Heart right ventricle (tissue), 16 donors: Measurements from ENCODE around the gene SLC22A6. TPM values are rescaled to one million over a fixed set of nuclear protein-coding genes. Genes with fewer than 3 reads are reported as not detected.

Source experiments
- ATAC-seq, 8 donors: fragments of 200-7000 bp; cut with Tn5 transposase; one replicate each; pipeline ENCODE4 v1.9.1; 2020; ENCODE audit warnings: mild to moderate bottlenecking in 8 of 8, moderate library complexity in 8 of 8, moderate number of reproducible peaks in 1 of 8
- DNase-seq, 2 donors: peaks; one replicate each; pipeline ENCODE4 v3.0.0-alpha.2; 2020
- H3K27ac ChIP-seq, 10 donors: fragments of 200-600 bp; sonication (generic) in 2 of 10; one replicate each; pipeline versions ENCODE4 v1.5.0 to v1.8.0; 2020 to 2022; ENCODE audit warnings: mild to moderate bottlenecking in 3 of 10
- H3K27me3 ChIP-seq, 7 donors: fragments of 200-600 bp; one replicate each; pipeline ENCODE4 v1.8.0; 2021 to 2022; ENCODE audit warnings: mild to moderate bottlenecking in 2 of 7
- H3K36me3 ChIP-seq, 9 donors: fragments of 200-600 bp; sonication (generic) in 1 of 9; one replicate each; pipeline versions ENCODE4 v1.5.0 to v1.8.0; 2020 to 2022; ENCODE audit warnings: mild to moderate bottlenecking in 2 of 9
- H3K4me1 ChIP-seq, 9 donors: fragments of 200-600 bp; sonication (generic) in 1 of 9; one replicate each; pipeline versions ENCODE4 v1.5.0 to v1.8.0; 2020 to 2022; ENCODE audit warnings: mild to moderate bottlenecking in 4 of 9
- H3K4me3 ChIP-seq, 10 donors: fragments of 200-600 bp; sonication (generic) in 2 of 10; one replicate each; pipeline versions ENCODE4 v1.5.0 to v1.8.0; 2020 to 2022; ENCODE audit warnings: mild to moderate bottlenecking in 7 of 10, moderate library complexity in 2 of 10
- H3K9me3 ChIP-seq, 11 donors: fragments of 200-600 bp in 10 of 11; sonication (generic) in 2 of 11; one replicate each; pipeline versions ENCODE4 v1.5.0 to v1.8.0; 2013 to 2022; ENCODE audit warnings: mild to moderate bottlenecking in 2 of 11, control low read depth in 1 of 11, moderate library complexity in 1 of 11
- WGBS, 2 donors: extraction: QIAGEN DNeasy Blood & Tissue Kit; methylation state at CpG; one replicate each; pipeline ENCODE4 v1.1.7; 2013; ENCODE audit warnings: inconsistent platforms in 1 of 2; 5-methylcytosine and 5-hydroxymethylcytosine counted together
- intact Hi-C, 10 donors: fragments of 100-400 bp; cut with DNase I; formaldehyde crosslinking; loops; one replicate each; pipeline versions ENCODE4 v1.11.1 to v1.14.2; 2022
- polyA plus RNA-seq, 2 donors: library from polyadenylated mRNA; stranded (reverse); fragments of 200-250 nt; gene quantifications; one replicate each; pipeline ENCODE4 v1.2.3, GENCODE V29; 2013
- total RNA-seq, 10 donors: library from RNA; stranded (reverse); fragmentation: NEBNext Ultra II Directional in 3 of 10; extraction: Animal tissue kit (Norgen Biotek cat#: 25700) in 3 of 10; gene quantifications; one replicate each; pipeline versions ENCODE4 v1.2.1 to v1.2.4, GENCODE V29; 2021 to 2023
- TF ChIP-seq, protein P1 (sequence below), 9 donors: fragments of 200-600 bp; sonication (generic) in 2 of 9; IDR thresholded peaks; one replicate each; pipeline versions ENCODE4 v1.5.0 to v1.8.0; 2021 to 2022; ENCODE audit warnings: antibody characterized with exemption in 9 of 9, mild to moderate bottlenecking in 5 of 9, moderate library complexity in 1 of 9
- donor health status: Arrhythmogenic right ventricular cardiomyopathy.
- donor health status: ischemic (EF 13 %, LVEDD 7.1; RV severe dilation, severe dysfunction).
- donor health status: healthy with polysubstance abuse.
- donor health status: DM: no; HTN: yes; CAD: no.
- donor health status: DM: no; HTN: no; CAD: no.
- donor health status: ischemic (EF 25% LVEDD 6.9; RV normal size, moderate dysfunction).
- donor health status: ischemic (EF 25% LVEDD 5.7; RV mildly dilated, moderate dysfunction).
- donor health status: healthy.
- donor health status: DM: yes; HTN: yes; CAD: no.
- donor health status: Ischemic cardiomyopathy.
- donor health status: ischemic (EF 35%, LVEDD 5.7; RV mildly dilated, moderate dysfunction).
- donor health status: nonischemic (EF 11% LVEDD 7.7; RV severe dilation, severe dysfunction).
- donor health status: DM: yes; HTN: yes; CAD: no.
- donor health status: PGD.
- donor health status: ischemic (EF 29% LVEDD 5.4; RV normal size, mild dysfunction).
- donor health status: nonischemic (EF 23%, LVEDD 6.1; RV moderate dilation, normal function).

Gene SLC22A6
- total and polyA plus RNA-seq, 12 donors, result not detected

DNA sequence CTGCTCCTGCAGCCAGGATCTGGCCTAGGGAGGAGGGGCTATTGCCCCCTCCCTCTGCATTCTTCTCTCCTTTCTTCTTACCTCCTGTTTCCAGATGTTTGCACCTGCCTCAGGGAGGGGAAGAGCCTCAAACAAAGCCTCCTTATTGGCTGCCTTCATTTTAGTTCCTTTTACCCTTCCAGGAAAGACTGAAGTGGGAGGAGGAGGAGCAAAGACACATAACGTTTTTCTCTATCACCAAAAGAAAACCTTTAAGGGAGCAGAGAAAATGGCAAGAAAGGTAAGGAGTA, 50.3 kb downstream of the SLC22A6 start:
- WGBS, 2 donors, result 36 to 40% methylated on average over 1 of the region's 1 CpG
- peaks cover 0 to 11% (median 0%) of the 10 kb centered on the region in 7 donors for H3K27me3 ChIP-seq
- H3K9me3 ChIP-seq, result no peaks in the 10 kb centered on the region
- no peak for DNase-seq
- no peak overlapping the region for H3K27ac ChIP-seq
- no peak overlapping the region for H3K4me3 ChIP-seq
- H3K36me3 ChIP-seq, result no peaks in the 10 kb centered on the region
- ATAC-seq, result no peak
- intact Hi-C loops, result no loop called here
- TF ChIP-seq, protein P1, sequence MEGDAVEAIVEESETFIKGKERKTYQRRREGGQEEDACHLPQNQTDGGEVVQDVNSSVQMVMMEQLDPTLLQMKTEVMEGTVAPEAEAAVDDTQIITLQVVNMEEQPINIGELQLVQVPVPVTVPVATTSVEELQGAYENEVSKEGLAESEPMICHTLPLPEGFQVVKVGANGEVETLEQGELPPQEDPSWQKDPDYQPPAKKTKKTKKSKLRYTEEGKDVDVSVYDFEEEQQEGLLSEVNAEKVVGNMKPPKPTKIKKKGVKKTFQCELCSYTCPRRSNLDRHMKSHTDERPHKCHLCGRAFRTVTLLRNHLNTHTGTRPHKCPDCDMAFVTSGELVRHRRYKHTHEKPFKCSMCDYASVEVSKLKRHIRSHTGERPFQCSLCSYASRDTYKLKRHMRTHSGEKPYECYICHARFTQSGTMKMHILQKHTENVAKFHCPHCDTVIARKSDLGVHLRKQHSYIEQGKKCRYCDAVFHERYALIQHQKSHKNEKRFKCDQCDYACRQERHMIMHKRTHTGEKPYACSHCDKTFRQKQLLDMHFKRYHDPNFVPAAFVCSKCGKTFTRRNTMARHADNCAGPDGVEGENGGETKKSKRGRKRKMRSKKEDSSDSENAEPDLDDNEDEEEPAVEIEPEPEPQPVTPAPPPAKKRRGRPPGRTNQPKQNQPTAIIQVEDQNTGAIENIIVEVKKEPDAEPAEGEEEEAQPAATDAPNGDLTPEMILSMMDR (IDR thresholded peaks at IDR 0.05), result no peak
- H3K4me1 ChIP-seq, result peaks cover 0 to 6% (median 0%) of the 10 kb centered on the region in 9 donors

DNA sequence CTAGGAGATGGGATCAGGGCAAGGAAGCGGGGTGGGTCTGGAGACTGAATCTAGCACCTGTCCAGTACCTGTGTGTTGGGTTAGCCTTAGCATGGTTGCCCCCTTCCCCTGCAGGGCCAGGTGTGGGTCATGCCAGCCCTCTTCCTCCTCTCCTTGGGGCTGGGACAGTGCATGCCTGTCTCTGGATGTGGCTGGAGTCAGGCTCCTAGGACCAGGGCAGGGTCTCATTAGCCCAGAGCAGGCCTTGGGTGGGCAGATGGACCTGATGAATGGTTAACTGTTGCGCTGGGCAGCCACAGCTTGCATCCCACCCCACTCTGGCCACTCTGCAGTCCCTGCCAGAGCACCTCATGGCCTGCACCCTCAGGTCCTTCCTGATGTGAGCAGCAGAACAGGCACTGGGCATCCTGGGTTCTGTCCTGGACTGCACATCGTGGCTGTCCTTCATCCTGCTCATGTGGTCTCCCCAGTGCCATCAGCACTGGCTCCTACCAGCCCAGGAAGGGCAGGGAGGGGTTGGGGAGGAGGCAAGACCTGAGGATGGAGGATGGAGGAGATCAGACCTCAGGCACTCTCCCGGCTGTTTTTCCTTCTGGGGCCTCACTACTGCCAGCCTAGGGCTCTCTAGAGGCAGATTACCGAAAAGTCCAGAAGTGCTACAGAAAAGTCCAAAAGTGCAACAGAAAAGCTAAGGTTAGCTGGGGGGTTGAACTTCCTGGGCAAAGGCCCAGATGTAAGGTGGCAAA, 50.8 kb downstream of the SLC22A6 start:
- TF ChIP-seq, protein P1 (IDR thresholded peaks at IDR 0.05), result no peak
- no peaks in the 10 kb centered on the region for H3K9me3 ChIP-seq
- intact Hi-C loops, result no loop called here
- no peak overlapping the region for H3K4me3 ChIP-seq
- H3K27me3 ChIP-seq, result peaks cover 0 to 16% (median 0%) of the 10 kb centered on the region in 7 donors
- H3K27ac ChIP-seq, result no peak overlapping the region
- ATAC-seq (no peak), DNase-seq (no peak)
- H3K36me3 ChIP-seq, result no peaks in the 10 kb centered on the region
- peaks cover 0 to 6% (median 0%) of the 10 kb centered on the region in 9 donors for H3K4me1 ChIP-seq
- WGBS, 2 donors, result 88 to 89% methylated on average over 5 of the region's 5 CpGs

DNA sequence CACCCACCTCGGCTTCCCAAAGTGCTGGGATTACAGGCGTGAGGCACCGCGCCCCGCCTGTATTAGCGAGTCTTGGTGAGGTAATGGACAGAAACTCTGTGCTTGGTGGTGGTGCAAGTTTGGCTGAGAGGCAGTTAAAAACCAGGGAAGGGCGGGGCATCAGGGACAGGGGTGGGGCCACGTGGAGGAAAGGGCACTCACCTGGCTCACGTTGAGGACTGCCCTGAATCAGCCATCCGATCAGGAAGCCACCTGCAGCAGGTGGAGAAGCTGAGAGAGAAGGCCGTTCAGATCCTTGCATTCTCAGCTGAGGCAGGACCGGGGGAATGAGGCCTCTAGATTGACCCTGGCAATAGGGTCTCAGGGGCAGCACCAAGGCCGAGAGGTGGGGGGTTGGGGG, 51.5 kb downstream of the SLC22A6 start:
- intact Hi-C loops, result no loop called here
- Histone ChIP-seq H3K36me3 (no peaks in the 10 kb centered on the region), H3K27ac (no peak overlapping the region), H3K27me3 (peaks cover 0 to 23% (median 0%) of the 10 kb centered on the region in 7 donors), H3K4me3 (no peak overlapping the region), H3K9me3 (no peaks in the 10 kb centered on the region), H3K4me1 (peaks cover 0 to 6% (median 0%) of the 10 kb centered on the region in 9 donors)
- TF ChIP-seq, protein P1 (IDR thresholded peaks at IDR 0.05), result no peak
- WGBS, 2 donors, result 85 to 86% methylated on average over 13 of the region's 13 CpGs
- ATAC-seq (no peak), DNase-seq (no peak)

DNA sequence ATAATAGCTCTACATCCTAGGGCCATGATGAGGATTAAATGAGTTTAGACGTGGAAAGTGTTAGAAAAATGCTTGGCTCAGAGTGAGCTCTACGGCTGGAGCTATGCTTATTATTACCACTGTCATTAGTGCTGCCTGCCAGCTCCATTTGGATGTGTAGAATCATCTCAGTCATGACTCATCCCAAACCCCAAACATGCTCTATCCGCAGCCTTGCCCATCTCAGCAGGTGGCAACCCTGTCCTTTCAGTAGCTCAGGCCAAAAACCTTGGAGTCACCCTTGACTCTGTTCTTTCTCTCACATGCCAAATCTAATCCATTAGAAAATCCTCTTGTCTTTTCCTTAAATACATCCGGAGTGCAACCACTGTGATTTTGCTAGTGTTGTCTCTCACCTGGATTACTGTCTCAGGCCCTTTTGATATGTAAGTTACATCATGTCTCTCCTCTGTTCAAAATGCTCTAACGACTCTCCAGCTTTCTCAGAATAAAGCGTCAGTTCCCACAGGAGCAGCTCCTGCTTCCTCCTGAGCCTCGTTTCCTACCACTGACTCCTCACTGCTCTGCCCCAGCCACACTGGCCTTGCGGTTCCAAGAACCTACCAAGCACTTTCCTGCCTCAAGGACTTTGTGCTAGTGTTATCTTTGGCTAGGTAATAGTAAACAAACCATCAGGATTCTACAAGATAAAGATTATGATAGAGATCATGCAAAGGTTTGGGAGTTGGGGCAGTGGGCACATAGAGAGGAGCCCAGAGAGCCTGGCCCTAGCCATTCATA, 53.1 kb downstream of the SLC22A6 start:
- intact Hi-C loops, result no loop called here
- Histone ChIP-seq H3K4me3 (no peak overlapping the region), H3K36me3 (no peaks in the 10 kb centered on the region), H3K9me3 (no peaks in the 10 kb centered on the region), H3K27me3 (peaks cover 0 to 39% (median 12%) of the 10 kb centered on the region in 7 donors), H3K4me1 (peaks cover 0 to 12% (median 3%) of the 10 kb centered on the region in 9 donors), H3K27ac (no peak overlapping the region)
- 66 to 70% methylated on average over 8 of the region's 8 CpGs for WGBS, 2 donors
- TF ChIP-seq, protein P1 (IDR thresholded peaks at IDR 0.05), result no peak
- no peak for ATAC-seq
- DNase-seq, result no peak
